Choroid plexus epithelial cell (primary cell): Measurements from ENCODE around the gene RSPH6A.

Experiments
- DNase-seq: peaks from one replicate; pipeline ENCODE4 v3.0.0-alpha.2; 2010; ENCODE audit warnings: low read depth
- H3K4me3 ChIP-seq: 2 replicates; pipeline ENCODE4 v1.5.1; 2011; ENCODE audit warnings: low read depth, mild to moderate bottlenecking, control low read depth, low read length, moderate library complexity
- TF ChIP-seq, protein P1 (sequence below): conservative IDR thresholded peaks from 2 replicates; pipeline ENCODE4 v1.5.1; 2011; ENCODE audit warnings: low read depth, mild to moderate bottlenecking, control low read depth, inconsistent platforms, low read length, moderate library complexity

Gene RSPH6A

GRCh38 chr19:45793876-45794275 is 21.2 kb downstream of the RSPH6A start:
- TF ChIP-seq, protein P1, sequence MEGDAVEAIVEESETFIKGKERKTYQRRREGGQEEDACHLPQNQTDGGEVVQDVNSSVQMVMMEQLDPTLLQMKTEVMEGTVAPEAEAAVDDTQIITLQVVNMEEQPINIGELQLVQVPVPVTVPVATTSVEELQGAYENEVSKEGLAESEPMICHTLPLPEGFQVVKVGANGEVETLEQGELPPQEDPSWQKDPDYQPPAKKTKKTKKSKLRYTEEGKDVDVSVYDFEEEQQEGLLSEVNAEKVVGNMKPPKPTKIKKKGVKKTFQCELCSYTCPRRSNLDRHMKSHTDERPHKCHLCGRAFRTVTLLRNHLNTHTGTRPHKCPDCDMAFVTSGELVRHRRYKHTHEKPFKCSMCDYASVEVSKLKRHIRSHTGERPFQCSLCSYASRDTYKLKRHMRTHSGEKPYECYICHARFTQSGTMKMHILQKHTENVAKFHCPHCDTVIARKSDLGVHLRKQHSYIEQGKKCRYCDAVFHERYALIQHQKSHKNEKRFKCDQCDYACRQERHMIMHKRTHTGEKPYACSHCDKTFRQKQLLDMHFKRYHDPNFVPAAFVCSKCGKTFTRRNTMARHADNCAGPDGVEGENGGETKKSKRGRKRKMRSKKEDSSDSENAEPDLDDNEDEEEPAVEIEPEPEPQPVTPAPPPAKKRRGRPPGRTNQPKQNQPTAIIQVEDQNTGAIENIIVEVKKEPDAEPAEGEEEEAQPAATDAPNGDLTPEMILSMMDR, result no peak
- H3K4me3 ChIP-seq, result no peak overlapping the region
- DNase-seq, result no peak

- TF ChIP-seq, protein P1, result no peak
- no peak overlapping the region for H3K4me3 ChIP-seq
- no peak for DNase-seq
Observed at GRCh38 chr19:45793178-45793564, 21.9 kb downstream of the RSPH6A start.

DNA sequence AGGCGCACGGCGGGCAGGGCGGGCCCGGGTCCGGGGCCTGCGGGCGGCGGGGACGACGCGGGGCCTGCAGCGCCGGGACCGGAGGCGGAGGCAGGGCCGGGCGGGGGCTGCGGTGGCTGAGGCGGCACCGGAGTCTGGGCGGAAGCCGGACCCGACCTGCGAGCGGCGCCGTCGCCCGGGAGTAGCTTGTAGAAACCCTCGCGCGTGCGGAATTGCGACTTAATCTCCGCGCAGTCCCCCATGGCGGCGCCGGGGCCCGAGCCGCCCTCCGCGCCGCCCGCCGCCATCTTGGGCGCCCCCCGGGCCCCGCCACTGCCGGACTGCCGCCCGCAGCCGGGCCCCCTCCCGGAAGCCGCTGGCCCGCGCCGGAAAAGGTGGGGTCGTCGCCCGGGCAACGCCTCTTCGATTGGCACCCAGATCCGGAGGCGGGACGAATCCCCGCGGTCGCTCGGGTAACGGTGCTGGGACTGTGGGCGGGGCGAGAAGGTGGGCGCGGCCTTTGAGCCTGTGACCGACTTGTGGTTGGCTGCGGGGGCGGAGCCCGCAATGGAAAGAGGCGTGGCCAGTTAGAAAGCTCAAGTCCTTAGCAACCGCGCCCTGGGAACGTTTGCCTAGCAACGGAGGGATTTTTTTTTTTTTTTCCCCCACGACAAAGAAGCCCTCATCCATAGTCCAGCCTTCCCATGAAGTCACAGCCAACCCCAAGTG is 22.5 kb downstream of the RSPH6A start, which contains the start of gene DMWD:
Gene DMWD (minus strand): TSS at position 376 of the 708 bp plus-strand sequence. CDS start 89 bp downstream, at position 287.
- TF ChIP-seq, protein P1, result no peak
- peak; percentile 99 for DNase-seq
- H3K4me3 ChIP-seq, result peak within 1 kb of the TSS; percentile 79

- TF ChIP-seq, protein P1, result no peak
- peak overlapping the region; percentile 79 for H3K4me3 ChIP-seq
- no peak for DNase-seq
Observed at GRCh38 chr19:45791744-45792469, 23.2 kb downstream of the RSPH6A start.

- no peak for DNase-seq
- H3K4me3 ChIP-seq, result peak overlapping the region; percentile 79
- TF ChIP-seq, protein P1, result no peak
Observed at GRCh38 chr19:45790942-45791341, 24.2 kb downstream of the RSPH6A start.

DNA sequence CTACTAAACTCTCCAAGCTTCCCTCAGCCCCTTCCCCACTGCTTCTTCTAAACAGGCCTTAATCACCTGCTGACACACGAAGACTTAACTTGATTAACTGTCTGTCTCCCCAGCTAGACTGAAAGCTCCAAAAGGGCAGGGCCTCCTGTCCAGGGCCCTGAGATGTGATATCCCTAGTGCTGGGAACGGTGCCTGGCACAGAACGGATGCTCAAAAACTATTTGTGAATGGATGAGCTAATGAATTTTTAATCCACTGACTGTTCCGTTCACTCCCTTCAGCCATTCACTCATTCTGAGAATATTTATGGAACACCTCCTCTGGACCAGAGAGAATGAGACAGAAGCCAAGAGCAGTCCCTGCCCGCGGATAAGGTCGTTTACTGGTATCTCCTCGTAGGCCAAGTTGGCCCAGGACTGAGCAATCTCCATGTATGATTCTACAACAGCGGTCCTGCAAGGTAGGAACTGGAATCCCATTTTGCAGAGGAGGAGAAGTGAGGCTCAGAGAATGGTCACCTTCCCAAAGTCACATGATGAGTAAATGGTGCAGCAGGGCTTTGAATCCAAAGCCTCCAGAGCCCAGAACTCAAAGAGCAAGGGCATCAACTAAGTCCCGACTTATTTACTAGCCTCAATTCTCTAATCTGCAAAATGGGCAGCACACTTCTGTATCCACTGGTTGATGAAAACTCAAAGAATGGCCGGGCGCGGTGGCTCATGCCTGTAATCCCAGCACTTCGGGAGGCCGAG is 25.9 kb downstream of the RSPH6A start:
- no peak overlapping the region for H3K4me3 ChIP-seq
- TF ChIP-seq, protein P1, result no peak
- DNase-seq, result no peak
